Measurements from ENCODE around the gene GALNT17. TPM values are rescaled to one million over a fixed set of nuclear protein-coding genes. Genes with fewer than 3 reads are reported as not detected.
A peak's percentile ranks its signal among the peaks of the same experiment; 100 is the strongest.

The GALNT17 gene
- total and polyA plus RNA-seq, 12 donors, result 15.1 to 87.0 (median 55.4) TPM

GRCh38 chr7:71133856-71134255, 1.9 kb downstream of the GALNT17 start:
- Histone ChIP-seq H3K4me1 (peaks cover 0 to 9% (median 0%) of the 10 kb centered on the region in 9 donors), H3K4me3 (peak overlapping the region in 9 of 10 donors; percentile 2 to 64 (median 59)), H3K27ac (peak overlapping the region in 2 of 10 donors; percentile 82 to 87), H3K9me3 (no peaks in the 10 kb centered on the region), H3K27me3 (peaks cover 6 to 40% (median 23%) of the 10 kb centered on the region in 7 donors), H3K36me3 (no peaks in the 10 kb centered on the region)
- no peak for ATAC-seq
- intact Hi-C loops (cut with DNase I), result loop anchor here in 6 of 10 donors (5.0 to 10.0 kb wide), 5 partner anchors 88 to 601 kb away; no protein-coding TSS in a partner anchor
- TF ChIP-seq CTCF (IDR thresholded peaks at IDR 0.05), result no peak
- WGBS, 2 donors, result 62 to 64% methylated on average over 11 of the region's 11 CpGs
- no peak for DNase-seq

DNA sequence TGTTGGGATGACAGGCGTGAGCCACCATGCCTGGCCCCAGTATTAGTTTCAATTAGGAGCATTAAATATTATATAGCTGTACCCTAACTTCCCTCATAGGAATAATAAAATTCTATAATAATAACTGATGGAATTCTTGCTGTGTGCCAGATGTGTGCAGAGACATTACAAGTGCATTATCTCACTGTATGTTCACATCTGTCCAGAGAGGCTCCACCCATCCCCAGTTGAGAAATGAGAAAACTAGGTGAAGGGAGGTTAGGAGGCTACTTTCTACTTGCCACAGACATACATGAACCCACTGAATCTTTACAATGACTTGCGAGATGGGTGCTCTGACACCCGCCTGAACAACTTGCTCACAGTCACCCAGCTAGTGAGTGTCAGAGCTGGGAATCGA, 3.2 kb downstream of the GALNT17 start:
- no peak overlapping the region for H3K4me3 ChIP-seq
- TF ChIP-seq CTCF (IDR thresholded peaks at IDR 0.05), result no peak
- peaks cover 0 to 9% (median 0%) of the 10 kb centered on the region in 9 donors for H3K4me1 ChIP-seq
- no peaks in the 10 kb centered on the region for H3K9me3 ChIP-seq
- no peak for ATAC-seq
- intact Hi-C loops (cut with DNase I), result loop anchor here in 5 of 10 donors (5.0 to 10.0 kb wide), 4 partner anchors 87 to 600 kb away; no protein-coding TSS in a partner anchor
- H3K27me3 ChIP-seq, result peaks cover 6 to 36% (median 23%) of the 10 kb centered on the region in 7 donors
- WGBS, 2 donors, result 77 to 90% methylated on average over 4 of the region's 4 CpGs
- H3K36me3 ChIP-seq, result no peaks in the 10 kb centered on the region
- H3K27ac ChIP-seq, result peak overlapping the region in 5 of 10 donors; percentile 31 to 44 (median 37)
- DNase-seq, result no peak

GRCh38 chr7:71135663-71136062, 3.7 kb downstream of the GALNT17 start:
- 33 to 49% methylated on average over 4 of the region's 4 CpGs for WGBS, 2 donors
- DNase-seq, result peak in 1 of 2 donors; percentile 16
- H3K27me3 ChIP-seq, result peaks cover 6 to 31% (median 23%) of the 10 kb centered on the region in 7 donors
- no peak for TF ChIP-seq CTCF (IDR thresholded peaks at IDR 0.05)
- H3K4me1 ChIP-seq, result peaks cover 0 to 9% (median 0%) of the 10 kb centered on the region in 9 donors
- H3K27ac ChIP-seq, result peak overlapping the region in 5 of 10 donors; percentile 31 to 44 (median 37)
- H3K9me3 ChIP-seq, result no peaks in the 10 kb centered on the region
- H3K36me3 ChIP-seq, result no peaks in the 10 kb centered on the region
- intact Hi-C loops (cut with DNase I), result loop anchor here in 5 of 10 donors (5.0 to 10.0 kb wide), 4 partner anchors 87 to 599 kb away; no protein-coding TSS in a partner anchor
- no peak overlapping the region for H3K4me3 ChIP-seq
- peak in 1 of 8 donors; percentile 33 for ATAC-seq

DNA sequence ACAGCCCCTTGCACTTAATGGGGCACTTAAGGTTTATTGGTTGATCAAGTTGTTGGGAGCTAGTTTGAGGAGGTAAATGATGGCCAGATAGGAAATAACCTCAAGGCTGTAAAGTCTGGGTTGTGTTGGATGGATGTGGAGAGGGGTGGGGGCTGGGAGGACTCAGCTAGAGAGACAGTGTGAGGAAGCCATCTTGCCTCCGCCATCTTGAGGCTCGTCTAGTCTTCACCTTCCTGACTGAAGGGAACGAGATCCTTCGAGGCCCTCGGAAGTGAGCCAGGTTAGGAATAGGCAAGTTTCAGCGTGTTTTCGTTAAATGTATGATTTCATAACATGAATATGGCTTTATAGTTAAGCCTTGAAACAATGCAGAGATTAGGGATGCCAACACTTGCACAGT, 5.5 kb downstream of the GALNT17 start:
- peaks cover under 1 to 14% (median 8%) of the 10 kb centered on the region in 7 donors for H3K27me3 ChIP-seq
- H3K4me1 ChIP-seq, result peaks cover 0 to 9% (median 0%) of the 10 kb centered on the region in 9 donors
- no peak overlapping the region for H3K4me3 ChIP-seq
- 94 to 96% methylated on average over 7 of the region's 7 CpGs for WGBS, 2 donors
- ATAC-seq (no peak), DNase-seq (no peak)
- peaks cover 0 to 5% (median 0%) of the 10 kb centered on the region in 11 donors for H3K9me3 ChIP-seq
- no peak overlapping the region for H3K27ac ChIP-seq
- H3K36me3 ChIP-seq, result no peaks in the 10 kb centered on the region
- intact Hi-C loops (cut with DNase I), result loop anchor here in 5 of 10 donors (5.0 to 10.0 kb wide), 4 partner anchors 85 to 597 kb away; no protein-coding TSS in a partner anchor
- TF ChIP-seq CTCF (IDR thresholded peaks at IDR 0.05), result no peak
